ENCODE data around the gene CPEB4.

DNA sequence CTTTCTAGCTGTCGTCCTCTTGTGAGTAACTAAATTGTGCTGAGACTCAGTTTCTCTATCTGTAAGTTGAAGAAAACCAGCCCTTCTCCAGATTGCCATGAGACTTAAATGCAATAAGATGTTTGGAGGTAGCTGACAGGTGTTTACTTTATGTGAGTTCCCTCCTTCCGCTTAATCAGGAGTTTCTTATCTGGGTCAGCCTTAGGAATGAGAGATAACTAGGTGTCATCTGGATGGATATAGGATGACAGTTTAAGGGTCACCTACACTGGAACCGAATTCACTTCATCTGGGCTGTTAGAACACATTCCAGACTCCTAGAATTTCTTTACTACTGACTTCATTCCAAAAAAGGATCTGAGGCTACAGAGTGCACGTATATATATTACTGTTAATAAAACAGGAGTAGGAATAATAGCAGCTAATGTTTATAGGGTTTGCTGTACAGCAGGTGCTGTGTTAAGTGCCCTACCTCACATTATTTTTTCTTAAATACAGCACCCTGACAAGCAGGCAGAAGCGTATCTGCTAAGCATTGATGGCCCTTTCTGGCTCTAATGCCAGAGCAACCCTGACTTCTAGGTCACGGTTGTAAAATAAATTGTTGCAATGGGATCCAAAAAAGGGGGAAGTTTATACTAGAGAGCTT, 30.0 kb upstream of the CPEB4 start:
- no peak for TF ChIP-seq POLR2AphosphoS5 (IDR thresholded peaks at IDR 0.05; ENCODE audit: insufficient read depth in 1 of 2, low read depth in 1 of 2)
- TF ChIP-seq, protein P1, sequence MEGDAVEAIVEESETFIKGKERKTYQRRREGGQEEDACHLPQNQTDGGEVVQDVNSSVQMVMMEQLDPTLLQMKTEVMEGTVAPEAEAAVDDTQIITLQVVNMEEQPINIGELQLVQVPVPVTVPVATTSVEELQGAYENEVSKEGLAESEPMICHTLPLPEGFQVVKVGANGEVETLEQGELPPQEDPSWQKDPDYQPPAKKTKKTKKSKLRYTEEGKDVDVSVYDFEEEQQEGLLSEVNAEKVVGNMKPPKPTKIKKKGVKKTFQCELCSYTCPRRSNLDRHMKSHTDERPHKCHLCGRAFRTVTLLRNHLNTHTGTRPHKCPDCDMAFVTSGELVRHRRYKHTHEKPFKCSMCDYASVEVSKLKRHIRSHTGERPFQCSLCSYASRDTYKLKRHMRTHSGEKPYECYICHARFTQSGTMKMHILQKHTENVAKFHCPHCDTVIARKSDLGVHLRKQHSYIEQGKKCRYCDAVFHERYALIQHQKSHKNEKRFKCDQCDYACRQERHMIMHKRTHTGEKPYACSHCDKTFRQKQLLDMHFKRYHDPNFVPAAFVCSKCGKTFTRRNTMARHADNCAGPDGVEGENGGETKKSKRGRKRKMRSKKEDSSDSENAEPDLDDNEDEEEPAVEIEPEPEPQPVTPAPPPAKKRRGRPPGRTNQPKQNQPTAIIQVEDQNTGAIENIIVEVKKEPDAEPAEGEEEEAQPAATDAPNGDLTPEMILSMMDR (IDR thresholded peaks at IDR 0.05) = no peak

Data from vagina (tissue), 2 donors.